Hindlimb muscle (tissue), 1 donor: Measurements from ENCODE around the gene GALNT9. TPM values are rescaled to one million over a fixed set of nuclear protein-coding genes. Genes with fewer than 3 reads are reported as not detected.
A peak's percentile ranks its signal among the peaks of the same experiment; 100 is the strongest.

Experiments
- DNase-seq: peaks from one replicate; pipeline ENCODE4 v3.0.0-alpha.2; 2013
- polyA plus RNA-seq: library from polyadenylated mRNA; unstranded; fragments of 120-200 nt; gene quantifications from one replicate; pipeline ENCODE4 v1.2.1, GENCODE V29; 2013; ENCODE audit not compliant: insufficient read length

Gene GALNT9
- polyA plus RNA-seq, 1 donor, result 1.5 TPM

DNA sequence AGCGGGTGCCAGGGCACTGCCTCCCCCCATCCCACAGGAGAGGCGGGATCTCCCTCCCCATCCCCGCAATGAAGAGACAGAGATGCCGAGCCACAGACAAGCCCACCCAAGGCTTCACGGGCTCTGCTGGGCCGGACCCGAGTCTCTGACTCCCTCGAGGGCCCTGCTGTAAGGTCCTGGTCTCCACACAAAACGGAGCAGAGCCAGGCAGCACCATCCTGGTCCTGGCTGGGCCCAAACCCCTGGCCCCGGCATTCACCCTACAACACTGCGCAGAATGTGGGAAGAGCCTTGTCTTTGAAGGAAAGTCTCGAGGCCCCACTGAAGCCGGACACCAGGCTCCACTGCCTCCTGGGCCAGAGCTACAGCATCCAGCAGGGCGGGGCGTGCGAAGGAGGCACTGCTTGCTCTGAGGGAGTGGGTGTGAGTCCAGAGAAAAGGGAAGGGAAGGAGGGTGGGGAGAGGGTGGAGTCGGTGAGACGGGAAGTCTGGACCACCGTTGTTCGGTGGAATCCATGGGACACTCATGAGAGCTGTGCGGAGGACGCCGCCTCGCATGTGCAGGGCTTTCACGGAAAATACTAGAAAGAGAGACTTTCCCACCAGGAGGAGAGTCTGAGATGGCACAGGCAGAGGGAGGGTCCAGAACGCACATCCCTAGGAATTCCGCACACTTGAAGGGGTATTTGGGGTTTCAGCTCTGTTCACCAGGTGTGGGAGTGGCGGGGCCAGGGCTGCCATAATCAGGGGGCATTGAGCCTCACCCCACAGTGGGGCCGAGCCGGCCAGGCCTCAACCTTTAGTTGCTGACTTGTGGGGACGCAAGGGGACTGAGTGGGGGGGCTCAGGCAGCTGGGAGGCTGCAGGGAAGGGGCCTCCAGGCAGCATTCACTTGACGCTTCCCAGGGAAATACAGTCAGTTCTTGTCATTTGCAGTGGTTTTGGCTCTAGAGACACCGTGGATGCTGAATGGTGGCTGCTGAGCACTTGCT is 36.8 kb downstream of the GALNT9 start:
- DNase-seq, result no peak

GRCh38 chr12:132291402-132292175 is 37.8 kb downstream of the GALNT9 start:
- DNase-seq, result no peak

GRCh38 chr12:132290203-132290540 is 39.2 kb downstream of the GALNT9 start:
- no peak for DNase-seq

DNA sequence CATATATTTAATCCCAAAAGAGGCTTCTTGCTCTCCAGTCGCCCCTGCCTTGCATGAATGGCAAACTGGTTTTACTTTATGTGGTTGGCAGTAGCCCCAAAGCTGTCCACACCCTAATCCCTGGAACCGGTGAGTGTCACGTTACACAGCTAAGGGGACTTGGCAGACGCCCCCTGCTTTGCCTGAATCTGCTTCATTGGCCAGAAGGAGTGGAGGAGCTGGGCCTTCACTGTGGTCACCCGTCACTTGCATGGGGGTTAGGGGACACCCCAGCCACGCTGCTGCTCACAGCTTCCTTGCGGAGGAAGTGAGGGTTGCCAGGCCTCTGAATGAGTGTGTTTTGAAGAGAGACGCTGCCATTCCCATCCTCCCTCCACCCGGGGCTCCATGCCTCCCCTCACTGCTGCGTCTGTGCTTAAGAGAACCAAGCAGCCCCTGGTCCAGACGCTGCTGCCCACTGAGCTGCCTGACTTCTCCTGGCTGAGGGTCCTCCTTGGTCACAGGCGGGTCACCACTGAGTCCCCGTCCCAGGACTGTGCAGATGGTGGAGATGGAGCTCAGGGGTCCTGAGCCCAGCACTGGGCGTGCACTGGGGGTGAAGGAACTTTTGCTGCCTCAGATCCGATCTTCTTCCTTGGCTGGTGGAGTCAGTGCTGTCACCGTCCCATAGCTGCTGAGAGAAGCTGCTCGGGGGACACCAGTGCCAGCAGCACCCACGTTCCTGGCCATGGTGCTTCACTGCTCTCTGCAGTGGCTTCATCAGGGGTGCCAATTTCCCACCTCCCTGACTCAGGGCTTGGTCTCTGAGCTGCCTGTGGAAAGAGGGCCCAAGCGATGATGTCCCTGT is 39.8 kb downstream of the GALNT9 start:
- DNase-seq, result no peak

GRCh38 chr12:132288516-132289215 is 40.7 kb downstream of the GALNT9 start:
- DNase-seq, result no peak

DNA sequence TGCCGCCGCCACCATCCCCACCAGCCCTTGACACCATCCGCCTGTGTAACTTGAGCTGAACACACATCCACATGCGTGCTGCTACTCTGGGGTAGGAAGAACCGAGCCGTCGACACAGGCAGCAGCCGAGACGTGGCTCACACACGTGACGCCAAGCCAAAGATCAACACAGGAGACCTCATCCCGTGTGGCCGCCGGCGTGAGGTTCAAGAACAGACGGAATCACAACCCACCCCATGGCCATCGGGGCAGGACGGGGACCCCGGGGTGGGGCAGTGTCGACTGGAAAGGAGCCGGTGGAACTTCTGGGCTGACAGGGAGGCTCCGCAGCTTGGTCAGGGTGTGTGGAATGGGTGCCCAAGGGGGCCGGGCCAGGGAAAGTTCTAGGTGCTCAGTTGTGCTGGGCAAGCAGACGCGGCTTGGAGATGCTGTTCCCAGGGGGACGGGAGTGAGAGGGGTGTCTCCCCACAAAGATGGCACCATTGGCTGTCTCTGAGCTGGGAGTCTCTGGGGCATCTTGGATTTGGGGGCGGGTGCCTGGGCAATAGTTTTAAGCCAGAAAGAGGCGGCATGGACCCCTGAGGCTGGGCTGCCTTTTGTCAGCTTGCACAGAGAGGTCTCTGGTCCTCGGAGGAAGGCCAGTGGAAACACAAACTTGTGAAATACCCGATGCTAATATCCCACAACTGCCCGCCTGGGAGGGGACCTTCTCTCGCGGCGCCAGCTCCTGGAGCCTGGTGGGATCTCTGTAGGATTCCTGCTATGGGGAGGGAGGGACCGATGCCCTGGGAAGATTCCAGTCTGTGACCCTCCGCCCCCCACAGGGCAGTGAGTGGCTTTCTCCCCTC is 41.8 kb downstream of the GALNT9 start:
- no peak for DNase-seq

GRCh38 chr12:132286912-132287311 is 42.5 kb downstream of the GALNT9 start:
- no peak for DNase-seq

DNA sequence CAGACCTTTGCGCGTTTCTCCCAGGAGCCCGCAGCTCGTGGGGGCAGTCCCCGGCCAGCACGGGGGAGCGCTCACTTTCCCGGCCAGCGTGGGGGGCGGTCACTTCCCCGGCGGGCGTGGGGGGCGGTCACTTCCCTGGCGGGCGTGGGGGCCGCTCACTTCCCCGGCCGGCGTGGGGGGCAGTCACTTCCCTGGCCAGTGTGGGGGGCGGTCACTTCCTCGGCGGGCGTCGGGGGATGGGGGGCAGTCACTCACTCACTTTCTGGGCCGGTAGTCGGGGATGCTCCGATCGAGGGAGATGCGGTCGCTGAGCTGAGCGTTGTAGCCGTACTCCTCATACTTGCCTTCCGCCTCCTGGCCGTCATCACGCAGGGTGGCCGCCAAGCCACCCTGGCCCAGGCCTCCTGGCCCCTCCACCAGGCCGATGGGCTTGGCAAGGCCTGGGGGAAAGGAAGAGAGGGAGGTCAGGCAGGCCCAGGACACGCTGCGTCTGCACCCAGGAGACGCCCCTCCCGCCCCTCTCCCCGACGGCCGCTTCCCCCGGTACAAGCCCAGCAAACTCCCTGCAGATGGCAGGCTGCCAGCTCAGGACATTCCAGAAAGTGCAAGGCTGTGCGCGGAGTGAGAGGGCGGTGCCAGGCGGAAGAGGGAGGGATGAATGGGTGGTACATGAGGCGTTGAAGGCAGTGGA is 43.3 kb downstream of the GALNT9 start:
- peak; percentile 69 for DNase-seq

GRCh38 chr12:132284827-132285741 is 44.3 kb downstream of the GALNT9 start:
- no peak for DNase-seq

DNA sequence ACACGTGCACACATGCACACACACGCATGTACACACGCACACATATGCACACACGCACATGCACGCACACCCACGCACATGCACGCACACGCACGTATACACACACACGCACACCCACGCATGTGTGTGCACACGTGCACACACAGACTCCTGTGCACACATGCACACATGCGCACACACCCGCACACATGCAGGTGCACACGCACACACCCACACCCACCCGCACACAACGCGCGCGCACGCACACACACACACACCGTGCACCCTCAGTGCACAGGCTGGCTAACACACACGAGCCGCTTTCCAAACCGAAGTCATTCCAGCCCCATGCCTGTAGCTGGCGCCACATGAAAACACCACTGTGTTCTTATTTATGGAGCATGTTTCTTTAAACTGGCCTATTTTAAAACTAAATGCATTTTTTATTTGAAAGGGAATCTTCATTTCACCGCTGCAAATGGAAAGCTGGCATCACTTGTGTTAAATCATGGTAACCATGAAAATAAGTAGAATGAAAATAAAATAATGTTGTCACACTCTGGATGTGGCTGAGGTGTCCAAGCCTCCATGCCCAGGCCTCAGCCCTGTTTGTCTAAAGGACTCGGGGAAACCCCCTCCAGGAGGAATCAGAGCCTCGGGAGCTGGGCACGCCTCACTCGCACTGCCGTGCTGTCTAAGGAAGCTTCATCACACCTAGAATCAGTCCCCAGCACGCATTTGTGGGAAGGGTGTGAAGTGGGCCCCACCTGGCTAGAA is 45.1 kb downstream of the GALNT9 start:
- DNase-seq, result no peak

DNA sequence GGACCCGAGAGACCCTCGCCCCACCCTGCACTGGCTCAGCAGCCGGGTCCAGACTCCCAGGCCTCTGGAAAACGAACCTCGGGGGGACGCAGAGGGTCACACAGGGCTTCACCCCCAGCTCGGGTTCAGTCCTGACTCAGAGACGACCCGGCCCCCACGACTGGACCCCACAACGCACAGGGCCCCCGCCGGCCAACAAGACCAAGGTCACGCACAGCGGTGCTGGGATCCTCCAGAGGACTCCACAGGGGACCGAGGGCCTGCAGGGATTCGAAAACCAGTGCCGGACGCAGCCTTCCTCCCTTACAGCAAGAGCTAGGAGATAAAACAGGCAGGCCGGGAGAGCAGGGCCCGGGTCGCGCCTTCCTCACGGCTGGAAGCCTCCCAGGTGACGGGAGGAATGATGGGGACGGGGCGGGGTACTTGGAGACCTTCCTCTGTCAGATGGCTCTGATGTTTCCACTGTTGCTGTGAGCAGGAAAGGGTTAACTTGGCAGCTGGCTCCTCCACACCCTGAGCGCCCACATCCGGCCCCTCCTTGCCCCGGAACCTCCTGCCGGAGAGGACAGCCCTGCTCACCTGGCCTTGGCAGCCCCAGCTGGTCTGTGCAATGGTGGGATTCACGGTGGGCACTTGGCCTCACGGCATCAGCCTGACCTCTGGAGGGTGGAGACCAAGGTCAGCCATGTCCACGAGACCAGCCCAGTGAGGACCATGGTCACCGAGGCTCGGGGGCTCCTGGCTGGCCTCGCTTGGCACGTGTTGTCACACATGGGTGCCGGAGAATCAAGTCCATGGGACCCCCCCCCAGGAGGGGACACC is 46.2 kb downstream of the GALNT9 start:
- DNase-seq, result no peak

DNA sequence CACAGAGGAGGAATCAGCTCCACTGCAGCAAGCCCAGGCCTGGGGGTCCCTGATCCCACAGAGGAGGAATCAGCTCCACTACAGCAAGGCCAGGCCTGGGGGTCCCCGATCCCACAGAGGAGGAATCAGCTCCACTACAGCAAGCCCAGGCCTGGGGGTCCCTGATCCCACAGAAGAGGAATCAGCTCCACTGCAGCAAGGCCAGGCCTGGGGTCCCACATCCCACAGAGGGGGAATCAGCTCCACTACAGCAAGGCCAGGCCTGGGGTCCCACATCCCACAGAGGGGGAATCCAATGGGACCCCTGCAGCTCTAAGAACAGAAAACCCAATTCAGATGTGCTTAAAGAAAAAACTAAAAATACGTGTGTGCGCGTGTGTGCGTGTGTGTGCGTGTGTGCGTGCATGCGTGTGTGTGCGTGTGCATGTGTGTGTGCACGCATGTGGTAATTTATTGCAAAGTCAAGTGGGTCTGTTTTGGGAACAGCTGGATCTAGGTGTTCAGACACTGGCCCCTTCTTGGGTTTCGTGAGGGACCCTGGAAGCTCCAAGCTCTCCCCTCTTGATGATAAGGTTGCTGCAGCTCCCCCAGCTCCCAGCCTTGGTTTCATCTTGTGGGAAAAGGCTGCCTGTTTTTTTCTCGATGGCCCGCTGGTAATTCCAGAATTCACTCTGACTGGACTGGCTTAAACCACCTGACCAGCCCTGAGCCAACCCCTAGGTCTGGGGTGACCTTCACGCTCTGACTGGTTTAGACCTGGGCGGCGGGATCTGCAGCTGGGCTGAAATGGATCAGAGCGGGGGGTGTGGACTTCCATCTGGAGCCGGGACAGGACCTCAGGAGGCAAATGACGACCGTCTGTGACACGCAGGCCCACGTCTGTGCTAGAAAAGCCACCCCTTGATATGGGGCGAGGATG is 47.1 kb downstream of the GALNT9 start:
- DNase-seq, result no peak

DNA sequence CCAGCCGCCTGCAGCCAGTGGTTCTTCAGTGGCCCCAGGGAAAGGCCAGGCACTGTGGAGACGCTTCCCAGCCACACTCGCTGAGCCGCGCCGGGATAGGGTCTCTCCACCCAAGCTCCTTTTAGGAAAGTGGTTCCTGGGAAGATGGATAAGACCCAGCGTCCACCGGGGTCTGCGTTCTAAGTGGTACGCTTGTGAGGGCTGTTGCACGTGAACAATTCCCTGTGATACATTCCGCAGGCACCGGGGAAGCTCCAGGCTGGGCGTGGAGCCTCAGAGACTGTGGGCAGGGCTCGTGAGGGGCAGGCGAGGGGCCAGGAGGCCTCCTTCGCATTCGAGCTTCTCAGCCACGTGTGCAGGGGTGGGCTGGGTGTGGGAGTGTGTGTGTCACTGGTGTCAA is 48.4 kb downstream of the GALNT9 start:
- DNase-seq, result no peak

- no peak for DNase-seq
Measured at GRCh38 chr12:132280406-132280805, 49.0 kb downstream of the GALNT9 start.

DNA sequence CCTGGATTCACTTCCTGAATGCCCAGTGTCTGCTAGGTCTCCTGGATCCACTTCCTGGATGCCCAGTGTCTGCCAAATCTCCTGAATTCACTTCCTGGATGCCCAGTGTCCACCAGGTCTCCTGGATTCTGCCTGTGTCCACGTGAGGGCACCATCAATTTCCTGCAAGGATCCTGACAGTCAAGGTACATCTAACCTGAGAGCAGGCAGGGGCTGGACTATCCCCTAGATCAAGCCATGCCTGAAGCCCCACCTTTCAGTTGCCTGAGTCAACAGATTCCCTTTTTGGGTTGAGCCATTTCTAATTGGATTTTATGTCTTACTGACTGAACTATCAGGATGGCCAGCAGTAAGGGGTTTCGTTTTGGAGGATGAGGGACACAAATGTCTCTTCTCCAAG is 49.5 kb downstream of the GALNT9 start:
- no peak for DNase-seq

DNA sequence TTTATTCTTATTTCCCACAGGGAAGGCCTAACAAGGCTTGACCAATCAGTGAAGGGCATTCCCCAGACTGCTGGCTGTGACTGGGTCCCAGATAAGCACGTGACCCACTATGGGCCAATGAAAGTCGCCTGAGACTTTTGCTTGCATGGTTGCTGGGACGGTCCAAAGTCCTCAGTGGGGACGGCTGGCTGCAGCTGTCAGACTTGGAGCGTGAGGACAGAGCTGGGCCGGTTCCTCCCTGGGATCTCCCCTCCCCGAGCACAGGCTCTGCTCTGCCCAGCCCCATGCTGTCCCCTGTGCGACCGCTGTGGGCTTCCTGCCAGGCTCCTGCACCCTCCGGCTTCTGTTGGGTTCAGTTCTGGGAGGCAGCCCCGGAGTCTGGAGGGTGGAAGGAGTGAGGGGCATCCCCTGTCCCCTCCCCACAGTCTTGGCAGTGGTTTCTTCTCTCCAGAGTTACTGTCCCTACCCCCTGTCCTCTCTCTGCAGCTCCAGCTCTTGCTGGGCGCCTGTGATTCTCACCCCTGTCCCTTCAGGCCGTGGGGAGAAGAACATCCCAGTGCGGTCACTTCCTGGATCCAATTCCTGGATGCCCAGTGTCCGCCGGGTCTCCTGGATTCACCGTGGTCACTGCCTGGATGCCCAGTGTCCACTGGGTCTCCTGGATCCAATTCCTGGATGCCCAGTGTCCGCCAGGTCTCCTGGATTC is 50.1 kb downstream of the GALNT9 start:
- peak; percentile 83 for DNase-seq
